Measurements from ENCODE around the gene LITAF. TPM values are rescaled to one million over a fixed set of nuclear protein-coding genes. Genes with fewer than 3 reads are reported as not detected.

The LITAF gene
- total RNA-seq (10 to 100 TPM; 40.7 to 49.6 TPM), polyA plus RNA-seq (ENCODE audit: insufficient read length in 2 of 2) (10 to 100 TPM; 69.0 to 86.3 TPM)
- long read RNA-seq, donor 1, transcript LITAF-221 (4 exons, 2,467 nt), result major isoform, 22 of 39 reads
- long read RNA-seq, donor 1, transcript LITAF-205 (4 exons, 1,118 nt), result minor isoform, 5 of 39 reads
- long read RNA-seq, donor 1, partial matches to known transcripts, result 9 of 39 reads
- long read RNA-seq, donor 1, other reads (novel, unspliced or antisense), result 0 of 39 reads
- long read RNA-seq, donor 2, transcript LITAF-205 (4 exons, 1,118 nt), result minor isoform, 5 of 47 reads
- long read RNA-seq, donor 2, transcript LITAF-221 (4 exons, 2,467 nt), result major isoform, 14 of 47 reads
- long read RNA-seq, donor 2, partial matches to known transcripts, result 24 of 47 reads
- long read RNA-seq, donor 2, other reads (novel, unspliced or antisense), result 0 of 47 reads
- long read RNA-seq, donor 3, transcript LITAF-221 (4 exons, 2,467 nt), result major isoform, 14 of 40 reads
- long read RNA-seq, donor 3, partial matches to known transcripts, result 24 of 40 reads
- long read RNA-seq, donor 3, other reads (novel, unspliced or antisense), result 0 of 40 reads
- long read RNA-seq, donor 4, transcript LITAF-214 (2 exons, 486 nt), result minor isoform, 8 of 69 reads
- long read RNA-seq, donor 4, transcript LITAF-221 (4 exons, 2,467 nt), result major isoform, 25 of 69 reads
- long read RNA-seq, donor 4, partial matches to known transcripts, result 31 of 69 reads
- long read RNA-seq, donor 4, other reads (novel, unspliced or antisense), result 0 of 69 reads

- 3% methylated on average over 73 of the region's 74 CpGs for WGBS (ENCODE audit: insufficient coverage)
- H3K27me3 ChIP-seq (ENCODE audit: control insufficient read depth, insufficient read depth, low read length), result peaks cover 3% of the 10 kb centered on the region
- DNase-seq (ENCODE audit: low read depth in 4 of 6, low spot score in 6 of 6), result peak in 2 of 6 donors; percentile 58 to 71
Observed at GRCh38 chr16:11586856-11587642, at the start of gene LITAF. TSS of gene LITAF (minus strand) at chr16:11586919. CDS start at chr16:11556730, 30,189 bp downstream.

GRCh38 chr16:11636172-11636721 lies 49.5 kb upstream of the LITAF start:
- Histone ChIP-seq H3K9me3 (ENCODE audit: control insufficient read depth, insufficient read depth, low read length) (no peaks in the 10 kb centered on the region), H3K4me1 (ENCODE audit: control insufficient read depth, insufficient read depth, low read length) (peaks cover 34% of the 10 kb centered on the region), H3K27me3 (ENCODE audit: control insufficient read depth, insufficient read depth, low read length) (no peaks in the 10 kb centered on the region), H3K36me3 (ENCODE audit: control insufficient read depth, insufficient read depth, low read length) (no peaks in the 10 kb centered on the region), H3K27ac (ENCODE audit: low read depth, low read length) (no peak overlapping the region), H3K4me3 (ENCODE audit: low read depth, low read length) (no peak overlapping the region)
- DNase-seq (ENCODE audit: low read depth in 4 of 6, low spot score in 6 of 6), result peak in 1 of 6 donors; percentile 77
- 33% methylated on average over 14 of the region's 14 CpGs for WGBS (ENCODE audit: insufficient coverage)

More at GRCh38 chr16:11586856-11587642, at the start of gene LITAF:
- Histone ChIP-seq H3K4me1 (ENCODE audit: control insufficient read depth, insufficient read depth, low read length) (peaks cover 20% of the 10 kb centered on the region), H3K36me3 (ENCODE audit: control insufficient read depth, insufficient read depth, low read length) (no peaks in the 10 kb centered on the region), H3K4me3 (ENCODE audit: low read depth, low read length) (peak within 1 kb of the TSS; percentile 72), H3K27ac (ENCODE audit: low read depth, low read length) (peak within 1 kb of the TSS; percentile 84), H3K9me3 (ENCODE audit: control insufficient read depth, insufficient read depth, low read length) (peaks cover 3% of the 10 kb centered on the region)

- Histone ChIP-seq H3K27me3 (ENCODE audit: control insufficient read depth, insufficient read depth, low read length) (no peaks in the 10 kb centered on the region), H3K4me3 (ENCODE audit: low read depth, low read length) (no peak overlapping the region), H3K4me1 (ENCODE audit: control insufficient read depth, insufficient read depth, low read length) (peaks cover 34% of the 10 kb centered on the region), H3K36me3 (ENCODE audit: control insufficient read depth, insufficient read depth, low read length) (no peaks in the 10 kb centered on the region), H3K27ac (ENCODE audit: low read depth, low read length) (no peak overlapping the region), H3K9me3 (ENCODE audit: control insufficient read depth, insufficient read depth, low read length) (no peaks in the 10 kb centered on the region)
- WGBS (ENCODE audit: insufficient coverage), result 79% methylated on average over 12 of the region's 12 CpGs
- no peak for DNase-seq (ENCODE audit: low read depth in 4 of 6, low spot score in 6 of 6)
Observed at GRCh38 chr16:11635679-11636171, 49.0 kb upstream of the LITAF start.

GRCh38 chr16:11635113-11635652 lies 48.5 kb upstream of the LITAF start:
- Histone ChIP-seq H3K36me3 (ENCODE audit: control insufficient read depth, insufficient read depth, low read length) (no peaks in the 10 kb centered on the region), H3K27ac (ENCODE audit: low read depth, low read length) (no peak overlapping the region), H3K4me3 (ENCODE audit: low read depth, low read length) (no peak overlapping the region), H3K4me1 (ENCODE audit: control insufficient read depth, insufficient read depth, low read length) (peaks cover 32% of the 10 kb centered on the region), H3K27me3 (ENCODE audit: control insufficient read depth, insufficient read depth, low read length) (no peaks in the 10 kb centered on the region), H3K9me3 (ENCODE audit: control insufficient read depth, insufficient read depth, low read length) (no peaks in the 10 kb centered on the region)
- DNase-seq (ENCODE audit: low read depth in 4 of 6, low spot score in 6 of 6), result no peak
- 80% methylated on average over 9 of the region's 10 CpGs for WGBS (ENCODE audit: insufficient coverage)

- Histone ChIP-seq H3K27ac (ENCODE audit: low read depth, low read length) (no peak overlapping the region), H3K27me3 (ENCODE audit: control insufficient read depth, insufficient read depth, low read length) (no peaks in the 10 kb centered on the region), H3K4me1 (ENCODE audit: control insufficient read depth, insufficient read depth, low read length) (peaks cover 37% of the 10 kb centered on the region), H3K9me3 (ENCODE audit: control insufficient read depth, insufficient read depth, low read length) (no peaks in the 10 kb centered on the region), H3K4me3 (ENCODE audit: low read depth, low read length) (no peak overlapping the region), H3K36me3 (ENCODE audit: control insufficient read depth, insufficient read depth, low read length) (no peaks in the 10 kb centered on the region)
- WGBS (ENCODE audit: insufficient coverage), result 93% methylated on average over 4 of the region's 6 CpGs
- no peak for DNase-seq (ENCODE audit: low read depth in 4 of 6, low spot score in 6 of 6)
Observed at GRCh38 chr16:11634312-11634711, 47.6 kb upstream of the LITAF start.

- DNase-seq (ENCODE audit: low read depth in 4 of 6, low spot score in 6 of 6), result no peak
- peak overlapping the region; percentile 95 for H3K27ac ChIP-seq (ENCODE audit: low read depth, low read length)
Observed at GRCh38 chr16:11633113-11633512, 46.4 kb upstream of the LITAF start.

GRCh38 chr16:11632455-11632939 lies 45.8 kb upstream of the LITAF start:
- peaks cover 41% of the 10 kb centered on the region for H3K4me1 ChIP-seq (ENCODE audit: control insufficient read depth, insufficient read depth, low read length)
- DNase-seq (ENCODE audit: low read depth in 4 of 6, low spot score in 6 of 6), result peak in 1 of 6 donors; percentile 78
- no peak overlapping the region for H3K4me3 ChIP-seq (ENCODE audit: low read depth, low read length)
- H3K9me3 ChIP-seq (ENCODE audit: control insufficient read depth, insufficient read depth, low read length), result no peaks in the 10 kb centered on the region
- no peaks in the 10 kb centered on the region for H3K36me3 ChIP-seq (ENCODE audit: control insufficient read depth, insufficient read depth, low read length)
- 37% methylated on average over 15 of the region's 15 CpGs for WGBS (ENCODE audit: insufficient coverage)
- H3K27me3 ChIP-seq (ENCODE audit: control insufficient read depth, insufficient read depth, low read length), result no peaks in the 10 kb centered on the region
- H3K27ac ChIP-seq (ENCODE audit: low read depth, low read length), result peak overlapping the region; percentile 95

More at GRCh38 chr16:11633113-11633512, 46.4 kb upstream of the LITAF start:
- H3K4me3 ChIP-seq (ENCODE audit: low read depth, low read length), result no peak overlapping the region
- 97% methylated on average over 3 of the region's 3 CpGs for WGBS (ENCODE audit: insufficient coverage)
- H3K4me1 ChIP-seq (ENCODE audit: control insufficient read depth, insufficient read depth, low read length), result peaks cover 39% of the 10 kb centered on the region
- H3K36me3 ChIP-seq (ENCODE audit: control insufficient read depth, insufficient read depth, low read length), result no peaks in the 10 kb centered on the region
- H3K9me3 ChIP-seq (ENCODE audit: control insufficient read depth, insufficient read depth, low read length), result no peaks in the 10 kb centered on the region
- H3K27me3 ChIP-seq (ENCODE audit: control insufficient read depth, insufficient read depth, low read length), result no peaks in the 10 kb centered on the region

GRCh38 chr16:11631214-11631613 lies 44.5 kb upstream of the LITAF start:
- Histone ChIP-seq H3K36me3 (ENCODE audit: control insufficient read depth, insufficient read depth, low read length) (no peaks in the 10 kb centered on the region), H3K4me3 (ENCODE audit: low read depth, low read length) (no peak overlapping the region), H3K9me3 (ENCODE audit: control insufficient read depth, insufficient read depth, low read length) (no peaks in the 10 kb centered on the region), H3K4me1 (ENCODE audit: control insufficient read depth, insufficient read depth, low read length) (peaks cover 44% of the 10 kb centered on the region), H3K27me3 (ENCODE audit: control insufficient read depth, insufficient read depth, low read length) (no peaks in the 10 kb centered on the region), H3K27ac (ENCODE audit: low read depth, low read length) (peak overlapping the region; percentile 57)
- WGBS (ENCODE audit: insufficient coverage), result 100% methylated on average over 4 of the region's 7 CpGs
- DNase-seq (ENCODE audit: low read depth in 4 of 6, low spot score in 6 of 6), result no peak

- no peak for DNase-seq (ENCODE audit: low read depth in 4 of 6, low spot score in 6 of 6)
- no peaks in the 10 kb centered on the region for H3K36me3 ChIP-seq (ENCODE audit: control insufficient read depth, insufficient read depth, low read length)
- peak overlapping the region; percentile 57 for H3K27ac ChIP-seq (ENCODE audit: low read depth, low read length)
- no peak overlapping the region for H3K4me3 ChIP-seq (ENCODE audit: low read depth, low read length)
- H3K9me3 ChIP-seq (ENCODE audit: control insufficient read depth, insufficient read depth, low read length), result no peaks in the 10 kb centered on the region
- 91% methylated on average over 6 of the region's 6 CpGs for WGBS (ENCODE audit: insufficient coverage)
- no peaks in the 10 kb centered on the region for H3K27me3 ChIP-seq (ENCODE audit: control insufficient read depth, insufficient read depth, low read length)
- peaks cover 44% of the 10 kb centered on the region for H3K4me1 ChIP-seq (ENCODE audit: control insufficient read depth, insufficient read depth, low read length)
Observed at GRCh38 chr16:11630768-11631056, 44.0 kb upstream of the LITAF start.

Data from spinal cord (tissue), 10 donors.